ENCODE data around the gene UBE4A.

Gene UBE4A

GRCh38 chr11:118427707-118428106 is 68.3 kb downstream of the UBE4A start:
- no peak for DNase-seq (ENCODE audit: low read depth)
- no peak overlapping the region for H3K4me3 ChIP-seq (ENCODE audit: low read length)
- TF ChIP-seq CTCF (conservative IDR thresholded peaks at IDR 0.05; ENCODE audit: low read length): no peak

GRCh38 chr11:118430956-118431355 is 71.6 kb downstream of the UBE4A start:
- no peak for DNase-seq (ENCODE audit: low read depth)

GRCh38 chr11:118434123-118434552 is 74.7 kb downstream of the UBE4A start:
- peak overlapping the region; percentile 76 for H3K4me3 ChIP-seq (ENCODE audit: low read length)
- no peak for TF ChIP-seq CTCF (conservative IDR thresholded peaks at IDR 0.05; ENCODE audit: low read length)
- DNase-seq (ENCODE audit: low read depth): peak; percentile 54

More at GRCh38 chr11:118430956-118431355, 71.6 kb downstream of the UBE4A start:
- H3K4me3 ChIP-seq (ENCODE audit: low read length): no peak overlapping the region
- 0 out of 2 replicates have a peak, but pooled peaks have one; percentile 3 for TF ChIP-seq CTCF (conservative IDR thresholded peaks at IDR 0.05; ENCODE audit: low read length)

GRCh38 chr11:118434553-118435289 is 75.3 kb downstream of the UBE4A start:
- no peak for DNase-seq (ENCODE audit: low read depth)

GRCh38 chr11:118435290-118435892 is 76.0 kb downstream of the UBE4A start:
- DNase-seq (ENCODE audit: low read depth): peak; percentile 23
- H3K4me3 ChIP-seq (ENCODE audit: low read length): peak overlapping the region; percentile 76
- TF ChIP-seq CTCF (conservative IDR thresholded peaks at IDR 0.05; ENCODE audit: low read length): no peak

More at GRCh38 chr11:118434553-118435289, 75.3 kb downstream of the UBE4A start:
- peak overlapping the region; percentile 76 for H3K4me3 ChIP-seq (ENCODE audit: low read length)
- peak; percentile 17 for TF ChIP-seq CTCF (conservative IDR thresholded peaks at IDR 0.05; ENCODE audit: low read length)

- H3K4me3 ChIP-seq (ENCODE audit: low read length): peak within 1 kb of the TSS; percentile 80
- peak; percentile 99 for DNase-seq (ENCODE audit: low read depth)
- no peak for TF ChIP-seq CTCF (conservative IDR thresholded peaks at IDR 0.05; ENCODE audit: low read length)
These were observed 76.7 kb downstream of the UBE4A start, which contains the start of gene KMT2A for GRCh38 chr11:118435893-118436624. KMT2A (plus strand) TSS chr11:118436492; CDS start chr11:118436513, 21 bp downstream.

Data from AG10803 (cell line).